HG02973 (cell line): ENCODE data around the gene PRB3.

Experiments used
- ATAC-seq: cut with Tn5 transposase; IDR thresholded peaks from one replicate; pipeline ENCODE4 v1.9.1; 2021; ENCODE audit warnings: moderate library complexity; ENCODE audit not compliant: unreplicated experiment

The PRB3 gene

GRCh38 chr12:11269607-11270006 lies at the start of gene PRB3:
Gene PRB3, minus strand, starts transcription at chr12:11269707. Its CDS starts 38 bp downstream, at chr12:11269669.
- ATAC-seq: no peak

- no peak for ATAC-seq
These were observed 40.8 kb upstream of the PRB3 start, which contains the start of gene PRB4 for GRCh38 chr12:11310336-11310735. Gene PRB4, minus strand, starts transcription at chr12:11310436. Its CDS starts 38 bp downstream, at chr12:11310398.

DNA sequence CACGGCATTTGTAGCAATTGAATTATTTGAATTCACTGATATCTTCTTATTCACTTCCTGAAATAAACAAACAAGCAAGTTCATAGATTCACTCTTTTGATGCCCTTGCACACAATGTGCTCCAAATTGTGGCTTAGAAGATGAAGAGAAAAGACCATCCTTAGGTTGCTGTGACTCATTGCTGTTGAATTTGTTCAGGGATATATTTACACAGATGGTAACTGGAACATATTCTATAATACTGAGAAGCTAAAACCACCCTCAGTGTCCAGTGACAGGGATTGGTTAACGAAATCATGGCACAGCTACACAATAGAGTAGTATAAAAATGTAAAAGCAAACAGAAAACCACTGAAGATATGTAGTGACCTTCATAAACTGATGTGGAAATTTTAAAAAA lies 37.6 kb upstream of the PRB3 start:
- no peak for ATAC-seq

DNA sequence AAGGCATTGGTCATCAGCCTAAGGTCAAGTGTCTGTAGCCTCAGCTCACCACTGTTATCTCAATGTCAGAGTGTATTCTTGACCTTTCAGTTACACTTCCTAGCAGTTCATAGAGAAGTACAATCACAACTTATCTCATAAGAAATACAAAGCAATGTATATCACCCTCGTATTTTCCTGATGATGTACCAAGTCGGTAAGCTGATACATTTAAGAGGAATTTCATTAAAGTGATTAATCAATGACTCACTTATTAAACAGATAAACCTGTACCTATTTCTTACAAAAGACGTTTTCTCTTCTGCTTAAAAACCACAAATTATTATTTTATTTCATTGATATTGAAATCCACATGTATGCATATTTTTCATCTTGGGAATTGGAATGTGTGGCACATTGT lies 3.9 kb upstream of the PRB3 start:
- ATAC-seq: no peak

DNA sequence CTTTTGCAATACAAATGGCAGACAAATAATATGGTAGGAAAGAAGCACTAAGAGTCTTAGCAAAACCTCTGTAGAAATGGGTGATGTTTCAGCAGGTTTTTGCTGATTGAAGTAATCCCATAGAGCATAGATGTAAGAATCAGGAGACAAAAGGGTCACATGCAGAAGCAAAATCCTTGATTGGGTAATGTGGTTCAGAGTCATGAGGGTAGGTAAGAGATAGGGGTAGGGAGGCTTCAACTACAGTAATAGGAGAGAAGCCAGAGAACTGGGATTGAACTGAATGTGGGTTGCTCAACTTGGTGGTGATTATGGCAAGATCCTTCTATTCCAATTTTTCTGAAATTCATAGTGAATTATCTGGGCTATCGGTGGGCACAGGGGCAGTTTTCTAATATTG lies 5.0 kb downstream of the PRB3 start:
- ATAC-seq: no peak

GRCh38 chr12:11246489-11246888 lies 23.0 kb downstream of the PRB3 start:
- no peak for ATAC-seq

DNA sequence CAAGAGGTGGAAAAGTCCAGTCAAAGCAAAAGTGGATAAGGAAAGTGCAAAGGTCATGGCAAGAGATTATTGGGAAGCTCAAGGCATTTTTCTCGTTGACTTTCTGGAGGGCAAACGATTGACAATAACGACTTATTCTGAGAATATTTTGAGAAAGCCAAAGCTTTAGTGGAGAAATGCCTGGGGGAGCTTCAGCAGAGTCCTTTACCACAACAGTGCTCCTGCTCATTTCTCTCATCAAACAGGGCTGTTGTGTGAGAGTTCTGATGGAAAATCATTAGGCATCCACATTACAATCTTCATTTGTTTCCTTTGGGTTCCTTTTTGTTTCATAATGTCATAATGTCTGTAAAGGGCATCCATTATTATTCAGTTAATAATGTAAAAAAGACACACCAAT lies 26.9 kb downstream of the PRB3 start:
- no peak for ATAC-seq

DNA sequence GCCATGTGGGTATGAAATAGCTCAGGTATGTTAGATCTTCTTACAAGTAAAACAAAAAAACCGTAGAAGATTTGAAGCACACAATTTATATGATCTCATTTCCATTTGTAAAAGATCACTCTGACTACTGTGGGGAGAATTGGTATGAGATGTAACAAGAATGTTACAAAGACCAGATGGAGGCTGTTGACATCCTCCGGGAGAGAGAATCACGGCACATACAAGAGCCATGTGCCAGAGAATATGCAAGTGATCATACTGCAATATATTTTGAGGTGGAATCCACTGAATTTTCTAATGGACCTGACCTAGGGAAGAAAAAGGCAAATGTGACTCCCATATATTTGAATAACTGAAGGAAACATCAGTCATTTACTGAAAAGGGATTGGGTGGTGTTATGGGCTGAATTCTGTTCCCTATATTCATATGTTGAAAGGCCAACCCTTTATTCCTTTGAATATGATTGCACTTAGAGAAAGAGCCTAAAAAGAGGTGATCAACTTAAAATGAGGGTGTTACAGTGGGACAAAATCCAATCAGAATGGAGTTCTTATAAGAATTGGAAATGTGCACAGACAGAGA lies 29.1 kb downstream of the PRB3 start:
- no peak for ATAC-seq

DNA sequence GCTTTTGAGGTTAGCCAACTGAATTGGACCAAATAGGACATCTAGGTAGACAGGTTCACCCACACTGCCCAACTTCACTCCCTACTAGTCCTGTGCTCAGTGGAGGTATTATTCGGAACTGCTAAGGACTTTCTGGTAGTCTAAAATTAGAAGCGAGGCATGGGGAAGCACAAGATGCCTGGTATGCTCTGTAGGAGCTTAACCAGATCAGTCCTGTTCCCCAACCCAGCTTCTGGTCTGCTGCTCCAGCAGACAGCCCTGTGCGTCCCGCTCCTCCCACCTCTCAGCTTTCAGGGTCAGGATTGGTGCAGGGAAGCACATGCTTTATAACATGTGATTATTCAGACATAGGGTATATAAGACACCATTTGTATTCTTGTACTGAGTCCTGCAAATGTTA lies 31.2 kb downstream of the PRB3 start:
- no peak for ATAC-seq

- ATAC-seq: no peak
These were observed 36.0 kb downstream of the PRB3 start for GRCh38 chr12:11233532-11233931.

DNA sequence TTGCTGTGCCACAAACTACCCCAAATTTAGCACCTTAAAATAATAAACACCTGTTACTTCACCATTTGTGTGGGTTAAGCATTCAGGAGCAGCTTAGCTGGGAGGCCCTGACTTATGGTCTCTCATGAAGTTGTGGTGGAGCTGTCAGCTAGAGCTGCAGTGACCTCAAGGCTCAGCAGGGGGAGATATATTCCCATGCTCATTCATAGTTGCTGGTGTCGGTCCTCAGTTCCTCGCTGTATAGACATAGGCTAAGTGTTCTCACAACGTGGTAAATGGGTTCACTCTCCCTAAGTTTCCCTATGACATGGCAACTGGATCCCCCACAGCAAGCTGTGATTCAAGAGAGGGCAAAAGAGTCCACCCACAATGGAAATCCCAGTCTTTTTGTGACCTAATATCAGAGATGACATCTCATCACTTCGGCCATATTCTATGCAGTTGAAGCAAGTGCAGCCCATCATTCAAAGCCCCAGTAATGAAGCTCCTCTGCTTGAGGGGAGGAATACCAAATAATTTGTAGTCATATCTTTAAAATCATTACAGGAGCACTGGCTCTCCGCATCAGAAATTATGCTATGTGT lies 41.1 kb downstream of the PRB3 start:
- peak; percentile 78 for ATAC-seq

- no peak for ATAC-seq
These were observed 42.1 kb downstream of the PRB3 start for GRCh38 chr12:11227373-11227772.
